Adrenal gland (tissue), 5 donors: ENCODE results near the gene APRT.

Experiments
- POLR2A ChIP-seq, 2 donors: fragments of 450-650 bp; IDR thresholded peaks; one replicate each; pipeline ENCODE4 v1.6.1; 2017; ENCODE audit warnings: antibody characterized with exemption in 2 of 2, mild to moderate bottlenecking in 2 of 2, moderate library complexity in 1 of 2
- TF ChIP-seq, protein P1 (sequence below), 6 experiments: fragments of 450-650 bp in 4 of 6; fragments of 200-600 bp in 2 of 6; sonication (generic) in 1 of 6; IDR thresholded peaks; 1 replicate in 5 of 6; 2 replicates in 1 of 6; pipeline versions ENCODE4 v1.5.1 to v1.8.0; 2016 to 2021; ENCODE audit warnings: antibody characterized with exemption in 6 of 6, mild to moderate bottlenecking in 2 of 6, moderate library complexity in 1 of 6
- donor health status: DM: no; HTN: no; CAD: no.

DNA sequence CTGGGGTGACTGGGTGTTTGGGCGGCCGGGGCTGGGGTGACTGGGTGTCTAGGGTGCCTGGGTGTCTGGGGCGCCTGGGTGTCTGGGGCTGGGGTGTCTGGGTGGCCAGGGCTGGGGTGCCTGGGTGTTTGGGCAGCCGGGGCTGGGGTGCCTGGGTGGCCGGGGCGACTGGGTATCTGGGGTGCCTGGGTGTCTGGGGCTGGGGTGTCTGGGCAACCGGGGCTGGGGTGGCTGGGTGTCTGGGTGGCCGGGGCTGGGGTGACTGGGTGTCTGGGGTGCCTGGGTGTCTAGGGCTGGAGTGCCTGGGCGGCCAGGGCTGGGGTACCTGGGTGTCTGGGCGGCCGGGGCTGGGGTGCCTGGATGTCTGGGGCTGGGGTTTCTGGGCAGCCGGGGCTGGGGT is 13.4 kb upstream of the APRT start:
- TF ChIP-seq, protein P1, sequence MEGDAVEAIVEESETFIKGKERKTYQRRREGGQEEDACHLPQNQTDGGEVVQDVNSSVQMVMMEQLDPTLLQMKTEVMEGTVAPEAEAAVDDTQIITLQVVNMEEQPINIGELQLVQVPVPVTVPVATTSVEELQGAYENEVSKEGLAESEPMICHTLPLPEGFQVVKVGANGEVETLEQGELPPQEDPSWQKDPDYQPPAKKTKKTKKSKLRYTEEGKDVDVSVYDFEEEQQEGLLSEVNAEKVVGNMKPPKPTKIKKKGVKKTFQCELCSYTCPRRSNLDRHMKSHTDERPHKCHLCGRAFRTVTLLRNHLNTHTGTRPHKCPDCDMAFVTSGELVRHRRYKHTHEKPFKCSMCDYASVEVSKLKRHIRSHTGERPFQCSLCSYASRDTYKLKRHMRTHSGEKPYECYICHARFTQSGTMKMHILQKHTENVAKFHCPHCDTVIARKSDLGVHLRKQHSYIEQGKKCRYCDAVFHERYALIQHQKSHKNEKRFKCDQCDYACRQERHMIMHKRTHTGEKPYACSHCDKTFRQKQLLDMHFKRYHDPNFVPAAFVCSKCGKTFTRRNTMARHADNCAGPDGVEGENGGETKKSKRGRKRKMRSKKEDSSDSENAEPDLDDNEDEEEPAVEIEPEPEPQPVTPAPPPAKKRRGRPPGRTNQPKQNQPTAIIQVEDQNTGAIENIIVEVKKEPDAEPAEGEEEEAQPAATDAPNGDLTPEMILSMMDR (IDR thresholded peaks at IDR 0.05), result no peak
- no peak for TF ChIP-seq POLR2A (IDR thresholded peaks at IDR 0.05)
